K562 (cell line): ENCODE data around the gene VEGFB. TPM values are rescaled to one million over a fixed set of nuclear protein-coding genes. Genes with fewer than 3 reads are reported as not detected.

Experiments used
- COPS2 ChIP-seq: fragments of 450-650 bp; conservative IDR thresholded peaks from 2 replicates; pipeline ENCODE4 v1.6.1; 2016; ENCODE audit warnings: mild to moderate bottlenecking, moderate library complexity
- E2F3 ChIP-seq: fragments of 250-450 bp; sonication (Bioruptor Pico); IDR thresholded peaks from 2 replicates; pipeline ENCODE4 v1.4.0; 2020; ENCODE audit warnings: mild to moderate bottlenecking
- HLTF ChIP-seq: fragments of 450-650 bp; IDR thresholded peaks from 2 replicates; pipeline ENCODE4 v1.6.1; 2016
- KAT7 ChIP-seq: sonication (generic); formaldehyde crosslinking; IDR thresholded peaks from 2 replicates; pipeline ENCODE4 v1.8.0; 2022; ENCODE audit warnings: missing genetic modification reagents, mild to moderate bottlenecking, borderline replicate concordance
- KDM1A ChIP-seq, 2 experiments: fragments of 450-650 bp; IDR thresholded peaks; 2 replicates each; pipeline ENCODE4 v1.6.1; 2016; ENCODE audit warnings: mild to moderate bottlenecking in 2 of 2
- MAFF ChIP-seq: IDR thresholded peaks from 2 replicates; pipeline ENCODE4 v1.6.1; 2012; ENCODE audit warnings: low read length, improper control_type of control experiment
- MBD2 ChIP-seq: sonication (generic); IDR thresholded peaks from 2 replicates; pipeline ENCODE4 v1.6.1; 2016; ENCODE audit warnings: low read depth, borderline replicate concordance
- MIER1 ChIP-seq: fragments of 450-650 bp; IDR thresholded peaks from 2 replicates; pipeline ENCODE4 v1.6.1; 2016; ENCODE audit warnings: antibody characterized with exemption, mild to moderate bottlenecking, low read depth
- NEUROD1 ChIP-seq: fragments of 150-350 bp; IDR thresholded peaks from 2 replicates; pipeline ENCODE4 v1.6.1; 2014; ENCODE audit warnings: borderline replicate concordance, low read length, low read depth; ENCODE audit not compliant: partially characterized antibody
- RBBP5 ChIP-seq: fragments of 200-600 bp; sonication (generic); IDR thresholded peaks from 2 replicates; pipeline ENCODE4 v1.6.1; 2012; ENCODE audit warnings: borderline replicate concordance, mild to moderate bottlenecking, low read length, control low read depth, inconsistent platforms; ENCODE audit not compliant: insufficient read depth, poor library complexity, severe bottlenecking
- RREB1 ChIP-seq: fragments of 250-450 bp; sonication (Bioruptor Pico); IDR thresholded peaks from 2 replicates; pipeline ENCODE4 v1.4.0; 2020
- ZNF507 ChIP-seq: conservative IDR thresholded peaks from 2 replicates; pipeline ENCODE4 v1.6.1; 2017; ENCODE audit warnings: missing genetic modification characterization, missing compliant biosample characterization
- ZNF518B ChIP-seq: fragments of 250-450 bp; sonication (Bioruptor Pico); IDR thresholded peaks from 2 replicates; pipeline ENCODE4 v1.5.0; 2021; ENCODE audit warnings: mild to moderate bottlenecking, moderate library complexity
- polyA plus RNA-seq, 8 experiments: library from polyadenylated mRNA; depleted of rRNA in 4 of 8; stranded (reverse) in 5 of 8; unstranded in 3 of 8; fragments of >200 nt; fragmentation: Nextera tagmentation in 2 of 8; fragmentation: Illumina TruSeq in 1 of 8; extraction: Ambion mirVana in 2 of 8; extraction: Trizol in 1 of 8; gene quantifications; 2 replicates each; pipeline versions ENCODE4 v1.2.1 to v1.2.3, GENCODE V29; 2011 to 2014; ENCODE audit warnings: inconsistent platforms in 1 of 8, missing spikeins in 1 of 8
- total RNA-seq, 7 experiments: library from RNA; depleted of rRNA in 6 of 7; stranded (reverse); fragments of >200 nt in 6 of 7; fragmentation: Illumina TruSeq in 2 of 7; extraction: Trizol in 2 of 7; gene quantifications; 2 replicates each; pipeline versions ENCODE4 v1.2.1 to v1.2.3, GENCODE V29; 2011 to 2021; ENCODE audit warnings: low replicate concordance in 1 of 7
- TF ChIP-seq, protein P1 (sequence below): IDR thresholded peaks from 2 replicates; pipeline ENCODE4 v1.6.1; 2012; ENCODE audit warnings: low read depth, low read length, improper control_type of control experiment, borderline replicate concordance
- TF ChIP-seq, protein P2 (sequence below): fragments of 450-650 bp; IDR thresholded peaks from 2 replicates; pipeline ENCODE4 v1.6.1; 2017; ENCODE audit warnings: mild to moderate bottlenecking, moderate library complexity

VEGFB gene
- total and polyA plus RNA-seq, 9 of the 15 experiments (the other 6 are each of a cell fraction or from before 2014, with no cell fraction given) = 11.0 to 83.4 (median 25.7) TPM

GRCh38 chr11:64246871-64247728, 12.7 kb downstream of the VEGFB start, which contains the start of gene PPP1R14B (continued):
- 0 out of 2 replicates have a peak, but pooled peaks have one; percentile 28 for TF ChIP-seq RREB1 (CRISPR knock-in tag)
- TF ChIP-seq E2F3 (CRISPR knock-in tag) = no peak
- TF ChIP-seq MIER1 = no peak
- 0 out of 2 replicates have a peak, but pooled peaks have one; percentile 43 for TF ChIP-seq MBD2
- no peak for TF ChIP-seq ZNF518B (CRISPR knock-in tag)
- TF ChIP-seq NEUROD1 = no peak
- TF ChIP-seq, protein P1, sequence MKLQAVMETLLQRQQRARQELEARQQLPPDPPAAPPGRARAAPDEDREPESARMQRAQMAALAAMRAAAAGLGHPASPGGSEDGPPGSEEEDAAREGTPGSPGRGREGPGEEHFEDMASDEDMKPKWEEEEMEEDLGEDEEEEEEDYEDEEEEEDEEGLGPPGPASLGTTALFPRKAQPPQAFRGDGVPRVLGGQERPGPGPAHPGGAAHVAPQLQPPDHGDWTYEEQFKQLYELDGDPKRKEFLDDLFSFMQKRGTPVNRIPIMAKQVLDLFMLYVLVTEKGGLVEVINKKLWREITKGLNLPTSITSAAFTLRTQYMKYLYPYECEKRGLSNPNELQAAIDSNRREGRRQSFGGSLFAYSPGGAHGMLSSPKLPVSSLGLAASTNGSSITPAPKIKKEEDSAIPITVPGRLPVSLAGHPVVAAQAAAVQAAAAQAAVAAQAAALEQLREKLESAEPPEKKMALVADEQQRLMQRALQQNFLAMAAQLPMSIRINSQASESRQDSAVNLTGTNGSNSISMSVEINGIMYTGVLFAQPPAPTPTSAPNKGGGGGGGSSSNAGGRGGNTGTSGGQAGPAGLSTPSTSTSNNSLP = no peak
- no peak for TF ChIP-seq HLTF
- TF ChIP-seq MAFF = no peak
- no peak for TF ChIP-seq ZNF507
- TF ChIP-seq, protein P2, sequence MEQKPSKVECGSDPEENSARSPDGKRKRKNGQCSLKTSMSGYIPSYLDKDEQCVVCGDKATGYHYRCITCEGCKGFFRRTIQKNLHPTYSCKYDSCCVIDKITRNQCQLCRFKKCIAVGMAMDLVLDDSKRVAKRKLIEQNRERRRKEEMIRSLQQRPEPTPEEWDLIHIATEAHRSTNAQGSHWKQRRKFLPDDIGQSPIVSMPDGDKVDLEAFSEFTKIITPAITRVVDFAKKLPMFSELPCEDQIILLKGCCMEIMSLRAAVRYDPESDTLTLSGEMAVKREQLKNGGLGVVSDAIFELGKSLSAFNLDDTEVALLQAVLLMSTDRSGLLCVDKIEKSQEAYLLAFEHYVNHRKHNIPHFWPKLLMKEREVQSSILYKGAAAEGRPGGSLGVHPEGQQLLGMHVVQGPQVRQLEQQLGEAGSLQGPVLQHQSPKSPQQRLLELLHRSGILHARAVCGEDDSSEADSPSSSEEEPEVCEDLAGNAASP = no peak
- TF ChIP-seq KDM1A (IDR thresholded peaks at IDR 0.05) = no peak
- peak; percentile 17 for TF ChIP-seq KAT7 (CRISPR knock-in tag)
- no peak for TF ChIP-seq COPS2
- TF ChIP-seq RBBP5 = no peak
